ENCODE data around the gene TAF11L8.
"Not testable (repeated sequence)": the region's sequence is repeated elsewhere in the genome, so short reads cannot be mapped to it uniquely, and the experiment has no call there.

TAF11L8 gene

GRCh38 chr5:17585658-17586057 lies 5.1 kb downstream of the TAF11L8 start, which contains the start of gene TAF11L7:
Gene TAF11L7, minus strand, starts transcription at chr5:17585758.
- not testable (repeated sequence) for H3K27me3 ChIP-seq (ENCODE audit: control insufficient read depth, insufficient read depth, low read length); H3K9ac ChIP-seq (ENCODE audit: low read length); H3K9me3 ChIP-seq (ENCODE audit: control insufficient read depth, low read length); H3K36me3 ChIP-seq (ENCODE audit: control insufficient read depth, insufficient read depth, low read length); H3K4me3 ChIP-seq (ENCODE audit: low read length); H3K4me1 ChIP-seq (ENCODE audit: control insufficient read depth, insufficient read depth, low read length)

All from mucosa of stomach (tissue), 1 donor.